Measurements from ENCODE around the gene IZUMO2. TPM values are rescaled to one million over a fixed set of nuclear protein-coding genes. Genes with fewer than 3 reads are reported as not detected.

The IZUMO2 gene
- polyA plus RNA-seq, 1 of the 3 experiments (the other 2 are of a cell fraction), result not detected

DNA sequence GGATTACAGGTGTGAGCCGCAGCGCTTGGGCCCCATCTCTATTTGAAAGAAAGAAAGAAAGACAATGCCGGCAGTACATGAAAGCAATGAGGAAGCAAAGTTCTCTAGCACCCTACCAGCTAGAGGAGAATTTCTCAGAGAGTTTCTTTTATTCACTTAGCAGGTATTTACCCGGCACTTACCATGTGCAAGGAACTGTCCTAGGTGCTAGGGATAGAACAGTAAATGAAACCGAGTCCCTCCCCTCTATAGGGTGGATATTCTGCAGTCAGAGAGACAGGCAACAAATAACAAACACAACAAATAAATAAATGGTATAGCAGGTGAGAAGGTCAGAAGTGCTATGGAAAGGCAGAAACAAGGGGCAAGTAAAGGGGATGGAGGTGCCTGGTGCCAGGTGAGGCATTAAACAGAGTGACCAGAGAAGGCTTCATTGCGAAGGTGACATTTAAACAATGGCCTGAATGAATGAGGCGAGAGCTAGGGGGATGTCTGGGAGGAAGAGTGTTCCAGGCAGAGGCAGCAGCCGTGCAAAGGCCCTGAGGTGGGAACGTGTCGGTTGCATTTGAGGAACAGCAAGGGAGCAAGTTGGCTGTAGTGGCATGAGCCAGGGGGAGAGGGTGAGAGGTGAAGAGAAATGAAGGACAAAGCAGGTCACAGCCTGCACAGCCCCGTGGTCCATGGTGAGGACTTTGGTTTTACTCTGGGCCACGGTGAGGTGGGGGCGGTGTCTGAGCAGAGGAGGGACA is 29.6 kb upstream of the IZUMO2 start:
- POLR2A ChIA-PET, result no interaction called here
- Histone ChIP-seq H4K20me1 (ENCODE audit: insufficient read depth) (no peaks in the 10 kb centered on the region), H3K27me3 (ENCODE audit: insufficient read depth) (peaks cover 52% of the 10 kb centered on the region), H3K4me2 (no peak overlapping the region), H3K4me1 (ENCODE audit: control insufficient read depth in 1 of 2, insufficient read depth in 2 of 2, low read depth in 1 of 2, low read length in 1 of 2) (no peaks in the 10 kb centered on the region), H3K36me3 (replicated peaks in 1 of 2; ENCODE audit: control insufficient read depth in 1 of 2, insufficient read depth in 2 of 2, low read length in 1 of 2) (no peaks in the 10 kb centered on the region), H3K9me2 (no peaks in the 10 kb centered on the region), H3K79me2 (ENCODE audit: insufficient read depth) (no peaks in the 10 kb centered on the region), H2AFZ (ENCODE audit: low read depth) (no peak overlapping the region), H3K27ac (ENCODE audit: low read depth in 2 of 2, low read length in 1 of 2) (no peak overlapping the region), H3K9me3 (no peaks in the 10 kb centered on the region), H3K4me3 (ENCODE audit: low read depth in 2 of 2, low read length in 1 of 2) (no peak overlapping the region), H3K9ac (no peak overlapping the region), H3F3A (replicated peaks; ENCODE audit: insufficient read depth) (no peaks in the 10 kb centered on the region)
- no peak for DNase-seq
- CTCF ChIA-PET, result no interaction called here
- TF ChIP-seq, protein P1, sequence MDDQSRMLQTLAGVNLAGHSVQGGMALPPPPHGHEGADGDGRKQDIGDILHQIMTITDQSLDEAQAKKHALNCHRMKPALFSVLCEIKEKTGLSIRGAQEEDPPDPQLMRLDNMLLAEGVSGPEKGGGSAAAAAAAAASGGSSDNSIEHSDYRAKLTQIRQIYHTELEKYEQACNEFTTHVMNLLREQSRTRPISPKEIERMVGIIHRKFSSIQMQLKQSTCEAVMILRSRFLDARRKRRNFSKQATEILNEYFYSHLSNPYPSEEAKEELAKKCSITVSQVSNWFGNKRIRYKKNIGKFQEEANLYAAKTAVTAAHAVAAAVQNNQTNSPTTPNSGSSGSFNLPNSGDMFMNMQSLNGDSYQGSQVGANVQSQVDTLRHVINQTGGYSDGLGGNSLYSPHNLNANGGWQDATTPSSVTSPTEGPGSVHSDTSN (IDR thresholded peaks at IDR 0.05), result no peak
- TF ChIP-seq REST (IDR thresholded peaks at IDR 0.05; ENCODE audit: low read depth, low read length), result peak; percentile 86
- WGBS (ENCODE audit: low lambda C conversion rate), result 14% methylated on average over 13 of the region's 13 CpGs

GRCh38 chr19:50191216-50191615 is 28.1 kb upstream of the IZUMO2 start:
- no peak overlapping the region for H3K4me2 ChIP-seq
- ChIA-PET CTCF (interaction anchor here (0.7 kb wide), 1 partner anchor 826 kb away, joined by 3 read pairs; no protein-coding TSS in a partner anchor), POLR2A (no interaction called here)
- H4K20me1 ChIP-seq (ENCODE audit: insufficient read depth), result no peaks in the 10 kb centered on the region
- peaks cover 56% of the 10 kb centered on the region for H3K27me3 ChIP-seq (ENCODE audit: insufficient read depth)
- H3K9ac ChIP-seq, result no peak overlapping the region
- no peaks in the 10 kb centered on the region for H3K79me2 ChIP-seq (ENCODE audit: insufficient read depth)
- H2AFZ ChIP-seq (ENCODE audit: low read depth), result no peak overlapping the region
- no peaks in the 10 kb centered on the region for H3F3A ChIP-seq (replicated peaks; ENCODE audit: insufficient read depth)
- no peaks in the 10 kb centered on the region for H3K36me3 ChIP-seq (replicated peaks in 1 of 2; ENCODE audit: control insufficient read depth in 1 of 2, insufficient read depth in 2 of 2, low read length in 1 of 2)
- no peaks in the 10 kb centered on the region for H3K4me1 ChIP-seq (ENCODE audit: control insufficient read depth in 1 of 2, insufficient read depth in 2 of 2, low read depth in 1 of 2, low read length in 1 of 2)
- H3K9me3 ChIP-seq, result no peaks in the 10 kb centered on the region
- WGBS (ENCODE audit: low lambda C conversion rate), result 4% methylated on average over 4 of the region's 4 CpGs
- no peak overlapping the region for H3K4me3 ChIP-seq (ENCODE audit: low read depth in 2 of 2, low read length in 1 of 2)
- no peaks in the 10 kb centered on the region for H3K9me2 ChIP-seq
- DNase-seq, result no peak
- no peak overlapping the region for H3K27ac ChIP-seq (ENCODE audit: low read depth in 2 of 2, low read length in 1 of 2)
- TF ChIP-seq USF2 (IDR thresholded peaks at IDR 0.05; ENCODE audit: borderline replicate concordance, low read depth, low read length) (no peak), TEAD4 (IDR thresholded peaks at IDR 0.05; ENCODE audit: borderline replicate concordance, insufficient read depth) (no peak), SIN3A (IDR thresholded peaks at IDR 0.05; ENCODE audit: borderline replicate concordance, low read depth, low read length) (no peak), JUND (IDR thresholded peaks at IDR 0.05) (no peak), MXI1 (IDR thresholded peaks at IDR 0.05; ENCODE audit: low read depth, low read length) (no peak), RXRA (IDR thresholded peaks at IDR 0.05; ENCODE audit: borderline replicate concordance, low read depth) (no peak), GABPA (IDR thresholded peaks at IDR 0.05; ENCODE audit: low read depth) (no peak), ZBTB33 (IDR thresholded peaks at IDR 0.05; ENCODE audit: borderline replicate concordance, low read depth) (no peak), RFX5 (IDR thresholded peaks at IDR 0.05; ENCODE audit: low read length) (no peak), MEF2A (IDR thresholded peaks at IDR 0.05; ENCODE audit: borderline replicate concordance, low read depth) (no peak), CHD2 (IDR thresholded peaks at IDR 0.05; ENCODE audit: low read length, partially characterized antibody) (no peak), YY1 (IDR thresholded peaks at IDR 0.05; ENCODE audit: low read depth) (no peak), GATA2 (CRISPR knock-in tag; IDR thresholded peaks at IDR 0.05) (no peak), FOXM1 (IDR thresholded peaks at IDR 0.05; ENCODE audit: low read depth) (no peak)
- TF ChIP-seq, protein P2, sequence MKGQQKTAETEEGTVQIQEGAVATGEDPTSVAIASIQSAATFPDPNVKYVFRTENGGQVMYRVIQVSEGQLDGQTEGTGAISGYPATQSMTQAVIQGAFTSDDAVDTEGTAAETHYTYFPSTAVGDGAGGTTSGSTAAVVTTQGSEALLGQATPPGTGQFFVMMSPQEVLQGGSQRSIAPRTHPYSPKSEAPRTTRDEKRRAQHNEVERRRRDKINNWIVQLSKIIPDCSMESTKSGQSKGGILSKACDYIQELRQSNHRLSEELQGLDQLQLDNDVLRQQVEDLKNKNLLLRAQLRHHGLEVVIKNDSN (IDR thresholded peaks at IDR 0.05; ENCODE audit: borderline replicate concordance, low read depth), result no peak
- TF ChIP-seq, protein P1 (IDR thresholded peaks at IDR 0.05), result no peak

All from SK-N-SH (cell line).